DMS153 (cell line): Measurements from ENCODE around the gene LRRC18.

Experiments
- DNase-seq: peaks from one replicate; lab custom pipeline; 2025; lab: John Stamatoyannopoulos, UW

Gene LRRC18

DNA sequence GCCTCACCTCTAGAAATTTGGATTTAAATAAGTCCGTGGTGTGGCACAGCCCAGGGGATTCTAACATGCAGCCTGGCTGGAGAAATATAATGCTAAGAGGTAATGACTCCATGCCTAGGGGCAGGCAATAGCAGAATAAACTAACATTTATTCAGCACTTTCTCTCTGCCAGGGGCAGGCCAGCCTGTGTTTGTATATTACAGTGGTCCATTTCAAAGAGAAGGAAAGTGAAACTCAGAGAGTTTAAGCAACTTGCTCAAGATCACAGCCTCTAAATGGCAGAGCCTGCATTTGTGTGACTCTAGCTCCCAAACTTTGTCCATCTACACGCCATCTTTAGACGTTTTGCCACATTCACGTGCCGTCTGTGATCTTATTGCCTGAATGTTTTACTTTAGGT lies 6.7 kb upstream of the LRRC18 start:
- DNase-seq: no peak

DNA sequence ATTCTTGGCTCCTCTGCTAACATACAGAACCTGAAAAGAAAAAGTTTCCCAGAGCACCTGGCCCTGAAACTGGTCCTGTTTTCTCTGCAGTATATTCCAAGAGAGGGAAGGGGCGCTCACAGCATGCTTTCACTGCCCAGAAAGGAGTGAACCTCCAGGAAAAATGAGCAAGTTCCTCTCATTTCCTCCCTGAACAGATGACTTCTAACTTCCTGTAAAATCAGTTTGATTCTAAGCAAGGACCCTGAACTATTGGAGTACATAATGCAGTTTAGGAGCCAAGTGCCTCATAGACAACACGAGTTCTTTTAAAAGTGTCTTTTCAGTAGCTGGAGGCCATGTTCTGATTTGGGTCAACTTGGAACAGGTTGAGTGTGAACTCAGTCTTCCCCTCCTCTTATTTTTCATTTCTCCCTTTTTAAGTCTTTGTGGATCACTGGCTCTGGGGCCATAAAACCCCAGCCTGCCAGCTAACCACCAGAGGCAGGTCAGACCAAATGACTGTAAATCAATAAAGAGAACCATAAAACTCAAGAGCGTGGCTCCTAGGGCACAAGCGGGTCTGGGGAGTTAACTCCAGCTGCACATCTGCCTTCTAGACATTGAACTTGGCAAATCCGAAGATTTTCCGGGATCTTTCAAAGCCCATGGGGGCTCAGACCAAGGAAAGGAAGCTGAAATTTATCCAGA lies 5.9 kb upstream of the LRRC18 start:
- no peak for DNase-seq

DNA sequence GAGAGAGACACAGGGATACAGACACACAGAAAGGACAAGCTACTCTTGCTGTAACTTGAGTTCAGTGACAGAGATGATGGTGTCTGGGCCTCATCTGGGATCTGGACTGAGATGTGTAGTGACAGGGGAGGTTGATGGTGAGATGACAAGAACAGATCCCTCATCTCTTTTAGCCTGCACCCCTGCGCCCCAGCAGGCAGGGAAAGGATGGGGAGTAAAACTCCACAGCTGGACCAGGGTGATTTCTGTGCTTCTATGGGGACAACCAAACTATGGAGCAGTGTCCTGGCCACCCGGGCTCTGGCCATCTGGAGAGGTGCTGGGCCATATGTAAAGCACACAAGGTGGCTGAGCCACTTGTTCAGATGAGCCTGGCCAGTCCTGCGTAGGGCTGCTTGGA lies 4.5 kb upstream of the LRRC18 start:
- DNase-seq: no peak

DNA sequence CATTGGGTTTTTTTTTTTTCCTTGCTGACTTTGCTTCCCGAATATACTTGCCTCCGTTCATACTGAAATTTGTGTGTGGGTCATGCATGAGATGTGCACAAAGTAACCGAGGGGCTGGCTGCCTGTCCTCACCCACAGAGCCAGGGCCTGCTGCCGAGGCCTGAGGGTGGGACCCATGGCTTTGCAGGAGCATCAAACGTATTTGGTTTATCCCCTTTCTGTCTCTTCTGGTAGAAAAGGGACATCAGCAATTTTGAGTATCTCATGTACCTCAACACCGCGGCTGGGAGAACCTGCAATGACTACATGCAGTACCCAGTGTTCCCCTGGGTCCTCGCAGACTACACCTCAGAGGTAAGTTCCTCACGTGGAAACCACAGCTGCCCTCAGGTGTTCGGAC lies 3.5 kb upstream of the LRRC18 start:
- DNase-seq: no peak

DNA sequence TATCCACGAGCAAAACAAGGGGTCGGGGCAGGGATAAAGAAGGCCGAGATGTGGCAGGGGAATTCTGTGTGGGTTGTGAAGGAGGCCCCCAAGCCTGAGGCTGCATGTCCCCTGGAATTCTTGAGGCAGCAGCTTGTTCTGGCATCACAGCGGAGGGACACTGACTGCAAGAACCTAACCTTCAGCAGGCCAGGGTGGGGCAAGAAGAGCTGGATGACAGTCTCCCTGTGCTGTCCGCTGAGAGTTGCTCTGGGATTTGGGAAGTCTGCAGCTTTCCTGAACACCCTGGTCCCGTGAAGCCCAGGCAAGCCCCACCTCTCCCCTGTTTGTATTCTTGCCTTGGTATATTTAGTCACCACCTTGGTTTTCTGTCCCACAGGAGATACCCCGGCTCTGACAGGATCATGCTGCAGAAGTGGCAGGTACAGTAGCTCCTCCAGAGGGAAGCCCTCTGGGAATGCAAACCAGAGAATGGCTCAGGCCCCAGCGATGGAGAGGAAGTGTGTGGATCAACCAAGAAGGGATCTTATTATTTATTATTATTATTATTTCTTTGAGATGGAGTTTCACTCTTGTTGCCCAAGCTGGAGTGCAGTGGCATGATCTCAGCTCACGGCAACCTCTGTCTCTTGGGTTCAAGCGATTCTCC lies 1.9 kb upstream of the LRRC18 start:
- no peak for DNase-seq

DNA sequence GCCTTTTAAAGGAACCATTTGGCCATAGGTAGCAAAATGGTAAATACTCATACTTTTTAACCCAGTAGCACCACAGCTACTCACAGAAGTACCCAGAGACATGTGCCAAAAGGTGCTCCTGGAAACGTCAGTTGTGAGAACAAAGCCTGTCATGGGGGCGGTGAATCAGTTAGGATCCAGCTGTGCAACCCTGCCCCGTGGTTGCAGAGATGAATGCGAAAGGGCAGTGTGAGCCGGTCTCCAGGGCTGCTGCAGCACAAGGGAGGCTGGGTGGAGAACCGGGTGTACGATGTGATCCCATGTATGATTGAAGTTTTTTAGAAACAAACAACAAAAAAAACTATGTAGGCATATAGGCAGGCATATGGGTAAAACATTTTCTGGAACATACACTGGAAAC lies 1.3 kb upstream of the LRRC18 start:
- no peak for DNase-seq

DNA sequence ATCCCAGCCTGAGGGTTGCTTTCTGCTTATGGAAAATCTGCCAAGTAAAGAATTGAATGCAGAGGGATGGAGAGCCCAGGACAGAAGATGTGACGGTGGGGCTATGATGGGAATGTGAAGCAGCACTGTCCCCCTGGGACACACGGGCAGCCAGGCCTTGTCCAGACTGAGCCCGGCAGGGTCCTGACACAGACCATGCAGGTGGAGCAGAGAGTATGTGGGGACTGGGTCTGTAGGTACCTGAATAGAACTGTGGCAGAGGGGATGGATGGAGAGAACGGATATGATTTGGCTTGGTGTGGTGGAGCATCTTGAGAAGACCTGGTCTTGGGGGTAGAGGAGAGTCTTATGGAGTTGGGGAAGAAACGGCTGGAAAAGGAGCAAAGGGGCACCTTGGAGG lies 732 bp upstream of the LRRC18 start:
- no peak for DNase-seq

DNA sequence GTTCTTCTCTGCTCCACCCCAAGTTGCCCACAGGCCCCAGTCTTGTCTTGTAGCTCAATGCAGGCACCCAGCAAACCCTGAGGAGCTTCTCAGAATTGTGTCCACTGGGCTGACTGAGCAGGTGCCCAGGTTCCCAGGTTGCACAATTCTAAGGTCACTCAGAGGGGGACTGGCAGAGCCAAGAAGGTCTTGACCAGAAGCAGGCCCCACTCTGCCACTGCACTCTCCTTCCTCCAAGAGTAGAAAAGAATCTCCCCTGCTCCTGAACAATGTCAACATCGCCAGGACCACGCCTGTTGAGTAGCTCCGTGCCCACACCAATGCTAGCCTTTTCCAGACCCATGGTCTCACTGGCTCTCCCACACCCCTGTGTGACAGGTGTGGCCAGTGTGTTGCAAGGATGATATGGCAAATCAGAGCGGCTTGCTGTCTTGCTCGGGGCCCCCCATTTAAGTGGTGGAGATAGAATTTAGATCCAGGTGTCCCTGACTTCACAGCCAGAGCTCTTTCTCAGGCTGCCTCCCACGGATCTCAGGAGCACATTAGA lies 577 bp downstream of the LRRC18 start:
- DNase-seq: no peak

DNA sequence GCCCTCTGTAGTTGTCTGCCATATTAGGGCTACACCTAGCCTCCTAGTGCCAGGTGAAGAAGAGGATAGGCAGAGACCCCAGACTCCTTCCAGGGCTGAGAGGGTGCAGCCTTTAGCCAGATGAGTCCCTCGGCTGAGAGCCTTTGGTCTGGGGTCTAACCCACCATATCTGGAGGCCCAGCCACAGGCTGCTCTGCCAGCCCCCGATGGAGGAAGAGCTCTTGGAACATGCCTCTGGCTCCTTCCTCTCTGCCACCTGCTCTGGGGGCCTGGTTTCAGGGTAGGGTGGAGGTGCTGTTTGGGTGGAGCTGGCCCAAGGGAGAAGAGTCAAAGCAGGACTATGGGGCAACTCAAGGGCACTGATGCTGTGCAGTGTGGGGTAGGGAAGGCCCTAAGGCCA lies 1.4 kb downstream of the LRRC18 start:
- DNase-seq: no peak

DNA sequence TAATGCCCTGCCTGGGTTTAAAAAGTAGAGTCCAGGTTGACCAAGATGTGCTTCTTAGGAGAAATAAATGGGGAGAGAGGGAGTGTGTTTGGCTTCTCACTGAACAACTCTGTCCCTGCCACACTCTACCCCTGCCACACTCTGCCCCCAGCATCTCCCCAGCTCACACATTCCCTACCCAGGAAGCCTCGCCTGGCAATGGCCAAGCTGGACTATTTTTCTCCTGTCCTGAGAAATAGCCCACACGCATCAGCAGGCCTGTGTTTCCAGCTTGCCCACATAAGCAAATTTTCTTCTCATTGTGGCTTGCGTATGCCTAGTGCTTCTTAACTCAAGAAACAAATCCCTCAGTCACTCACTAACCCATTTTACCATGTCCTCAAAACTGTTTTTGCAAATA lies 1.8 kb downstream of the LRRC18 start:
- DNase-seq: no peak

DNA sequence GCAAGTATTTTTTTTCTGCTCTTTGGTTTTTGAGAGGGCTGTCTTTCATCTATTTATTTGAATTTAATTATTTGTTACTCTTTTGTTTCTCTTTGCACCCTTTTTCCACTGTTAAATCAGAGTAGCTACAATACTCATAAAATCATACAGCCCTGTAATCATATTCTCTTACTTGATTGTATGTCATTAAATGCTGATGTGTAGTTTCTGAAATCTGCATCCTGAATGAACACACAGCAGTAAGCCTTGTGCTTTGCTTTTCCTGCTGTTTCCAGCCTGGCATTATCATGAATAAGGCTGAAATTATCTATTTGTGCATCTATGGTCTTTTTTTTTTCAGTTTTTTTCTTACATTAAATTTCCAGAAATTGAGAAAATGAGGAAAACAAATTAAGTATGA lies 4.1 kb downstream of the LRRC18 start:
- DNase-seq: no peak

DNA sequence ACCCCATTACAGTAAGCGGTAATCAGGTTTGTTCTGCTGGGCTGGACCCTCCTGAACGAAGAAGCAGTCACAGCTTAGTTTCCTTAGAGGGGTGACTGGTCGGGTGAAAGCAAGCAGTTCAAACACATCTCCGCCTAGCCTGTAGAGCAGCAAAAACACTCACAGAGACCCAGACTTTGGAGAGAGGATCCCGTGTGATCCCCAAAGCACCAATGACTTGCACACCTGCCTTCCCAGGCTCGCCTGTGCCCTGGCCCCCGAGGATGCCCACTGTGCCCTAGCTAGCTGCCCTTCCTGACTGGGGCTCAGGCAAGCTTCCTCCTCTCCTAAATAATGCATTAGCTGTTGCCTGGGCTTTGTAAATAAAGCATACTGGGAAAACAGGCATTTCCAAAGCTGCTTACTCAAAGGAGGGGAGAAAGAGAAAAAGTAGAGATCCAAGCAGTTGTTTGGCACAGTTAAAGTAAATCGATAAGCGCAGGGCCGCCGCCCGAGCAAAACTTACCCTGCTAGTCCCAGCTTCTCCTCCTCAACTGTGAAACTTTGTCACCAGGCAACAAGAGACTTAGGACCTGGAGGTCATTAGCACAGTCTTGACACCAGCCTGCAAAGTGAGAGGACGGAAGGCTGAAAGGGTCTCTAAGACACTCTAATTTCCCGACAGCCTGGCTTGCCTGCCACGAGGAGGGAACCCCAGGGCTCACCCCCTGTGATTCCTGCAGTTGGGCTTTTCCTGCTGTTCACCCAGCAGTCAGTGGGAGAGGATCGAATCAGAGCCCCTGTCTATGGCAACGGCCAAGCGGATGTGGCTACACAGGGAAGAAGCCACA lies 4.8 kb downstream of the LRRC18 start:
- DNase-seq: no peak

DNA sequence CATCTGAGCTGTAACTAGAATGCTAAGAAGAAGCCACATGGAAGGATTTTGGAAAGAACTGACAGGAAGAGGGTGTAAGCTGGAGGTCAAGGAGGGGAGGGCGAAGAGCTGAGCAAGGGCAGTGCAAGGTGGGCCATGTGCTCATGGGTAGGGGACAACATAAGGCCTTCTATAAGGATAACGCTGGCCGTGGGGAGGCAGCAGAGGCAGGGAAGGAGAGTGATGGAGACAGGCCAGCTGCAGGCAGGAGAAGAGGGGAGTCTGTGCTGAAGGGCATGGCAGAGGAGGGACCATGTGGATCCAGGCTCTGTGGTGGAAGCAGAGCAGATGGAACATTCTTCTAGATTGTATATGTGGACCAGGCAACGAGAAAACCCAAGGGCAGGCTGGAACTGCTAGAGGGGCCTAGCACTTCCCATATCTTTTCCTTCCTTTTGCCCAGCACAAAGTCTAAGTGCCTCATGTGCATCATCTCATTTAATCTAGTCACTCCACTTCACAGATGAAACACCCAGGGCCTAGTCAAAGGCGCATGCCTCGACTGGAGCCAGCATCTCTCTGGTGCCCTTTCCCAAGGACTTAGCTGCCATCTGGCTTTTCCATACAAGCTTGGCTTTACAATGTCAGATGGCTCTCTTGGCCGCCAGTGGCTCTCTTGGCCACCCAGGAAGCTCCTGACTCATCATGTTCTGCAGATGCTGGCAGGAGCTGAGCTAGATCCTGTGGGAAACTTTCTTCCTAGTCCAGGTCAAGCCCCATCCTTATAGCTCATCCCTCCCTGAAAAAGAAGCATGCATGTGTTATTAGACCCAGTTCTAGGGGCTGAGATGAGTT lies 6.6 kb downstream of the LRRC18 start:
- DNase-seq: no peak

DNA sequence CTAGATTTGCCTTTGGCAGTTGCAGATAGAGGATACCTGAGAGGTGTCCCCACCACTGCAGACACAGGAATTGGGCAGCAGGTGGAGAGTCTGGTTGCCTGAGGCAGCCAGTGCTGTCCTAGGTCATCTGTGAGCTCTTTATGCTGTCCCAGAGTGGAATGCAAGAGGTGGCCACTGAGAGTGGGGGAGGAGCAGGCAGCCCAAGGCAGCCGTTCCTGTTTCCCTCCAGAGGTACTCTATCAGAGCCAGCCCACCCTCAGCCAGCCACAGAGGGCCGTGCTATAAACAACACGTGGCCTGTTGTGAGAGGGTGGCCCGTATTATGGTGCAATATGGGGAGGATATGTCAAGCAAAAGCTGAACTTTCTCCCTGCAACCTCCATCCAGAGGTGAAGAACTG lies 8.5 kb downstream of the LRRC18 start:
- no peak for DNase-seq

DNA sequence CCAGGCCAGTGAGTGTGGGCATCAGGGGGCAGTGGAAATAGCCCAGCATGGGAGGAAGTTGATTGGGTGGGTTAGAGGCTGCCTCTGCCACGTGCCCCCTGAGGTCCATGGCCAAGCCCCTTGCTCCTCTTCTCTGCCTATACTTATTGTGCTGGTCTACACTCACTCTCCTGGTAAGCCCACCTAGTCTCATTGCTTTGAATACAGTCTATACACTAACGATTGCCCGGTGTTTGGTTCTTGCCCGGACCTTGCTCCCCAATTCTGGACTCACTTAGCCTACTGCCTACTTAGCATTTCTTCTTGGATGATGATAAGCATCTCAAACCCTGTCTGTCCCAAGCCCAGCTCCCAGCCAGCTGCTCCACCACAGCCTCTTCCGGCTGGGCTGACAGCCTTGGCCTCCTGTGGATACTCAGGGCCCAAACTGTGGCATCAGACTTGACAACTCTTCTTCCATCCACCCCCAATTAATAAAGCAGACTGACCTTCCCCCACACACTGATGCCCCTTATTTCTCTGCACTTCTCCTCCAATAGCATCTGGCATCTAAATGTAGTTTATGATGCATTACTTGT lies 10.1 kb downstream of the LRRC18 start:
- no peak for DNase-seq

DNA sequence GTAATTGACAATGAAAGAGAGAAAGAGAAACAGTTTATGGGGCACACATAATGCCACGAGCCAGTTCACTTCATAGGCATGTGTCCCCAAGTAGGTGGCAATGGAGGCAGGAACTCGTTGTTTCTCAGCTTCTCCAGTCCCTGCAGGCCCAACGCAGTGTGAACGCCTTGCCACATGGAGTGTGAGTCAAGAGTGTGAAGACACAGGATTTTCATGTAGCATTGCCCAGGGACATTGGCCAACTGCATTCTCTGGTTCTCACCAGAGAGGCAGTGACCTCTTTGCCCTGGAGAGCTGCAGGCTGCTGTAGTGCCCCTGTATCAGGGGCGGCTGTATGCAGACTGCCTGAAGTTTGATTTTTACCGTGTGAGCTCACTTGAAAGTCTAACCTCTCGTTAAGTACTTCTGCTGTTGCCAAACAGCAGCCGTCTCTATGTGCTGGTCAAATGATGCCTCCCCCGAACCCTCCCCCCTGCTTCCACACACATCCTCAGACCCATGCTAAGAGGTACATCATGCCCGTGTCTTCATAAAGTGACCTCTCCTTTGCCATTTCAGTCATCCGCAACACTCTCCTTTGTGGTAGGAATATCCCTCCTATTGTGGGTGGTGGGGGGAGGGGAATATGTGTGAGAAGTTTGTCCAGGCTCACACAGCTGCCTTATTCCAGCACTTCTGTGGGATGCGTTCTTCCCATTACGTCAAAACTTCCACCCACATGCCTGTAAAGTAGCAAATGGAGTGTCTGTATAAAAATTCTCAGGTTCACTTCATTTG lies 12.7 kb downstream of the LRRC18 start:
- no peak for DNase-seq

DNA sequence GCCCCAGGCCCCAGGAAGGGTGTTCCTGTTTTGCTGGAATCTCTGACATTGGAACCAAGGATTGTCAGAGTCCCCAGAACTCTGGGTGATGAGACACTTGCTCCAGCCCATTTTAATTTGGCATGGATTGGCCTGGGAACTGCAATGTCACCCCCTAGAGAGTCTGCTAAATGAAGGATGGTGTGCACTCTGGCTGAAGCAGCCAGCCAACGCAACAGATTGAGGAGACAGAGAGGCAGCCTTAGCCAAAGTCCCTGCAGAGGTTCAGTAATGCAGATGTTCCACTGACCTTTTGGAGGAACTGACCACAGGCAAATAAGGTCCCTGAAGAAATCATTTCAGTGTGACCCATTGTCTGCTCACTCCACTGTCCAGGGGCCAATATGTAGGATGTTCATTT lies 13.4 kb downstream of the LRRC18 start:
- DNase-seq: no peak

DNA sequence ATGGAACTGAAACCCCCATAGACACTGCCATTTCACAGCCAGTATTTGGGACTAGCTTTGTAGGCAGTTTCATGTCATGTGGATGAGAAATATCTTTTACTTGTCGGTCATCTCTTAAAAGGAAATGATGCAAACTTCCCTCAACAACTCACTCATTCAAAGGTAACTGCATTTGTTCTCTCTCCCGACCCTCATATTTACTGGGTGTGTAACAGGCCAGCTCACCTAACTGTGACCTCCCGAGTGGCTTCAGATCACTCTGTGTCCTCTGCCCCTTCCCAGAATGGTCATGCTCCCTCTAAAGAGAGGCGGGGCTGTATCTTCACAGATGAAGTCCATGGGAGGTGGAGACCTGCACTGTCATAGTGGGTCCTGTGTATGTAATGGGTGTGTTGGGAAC lies 14.7 kb downstream of the LRRC18 start:
- DNase-seq: no peak

DNA sequence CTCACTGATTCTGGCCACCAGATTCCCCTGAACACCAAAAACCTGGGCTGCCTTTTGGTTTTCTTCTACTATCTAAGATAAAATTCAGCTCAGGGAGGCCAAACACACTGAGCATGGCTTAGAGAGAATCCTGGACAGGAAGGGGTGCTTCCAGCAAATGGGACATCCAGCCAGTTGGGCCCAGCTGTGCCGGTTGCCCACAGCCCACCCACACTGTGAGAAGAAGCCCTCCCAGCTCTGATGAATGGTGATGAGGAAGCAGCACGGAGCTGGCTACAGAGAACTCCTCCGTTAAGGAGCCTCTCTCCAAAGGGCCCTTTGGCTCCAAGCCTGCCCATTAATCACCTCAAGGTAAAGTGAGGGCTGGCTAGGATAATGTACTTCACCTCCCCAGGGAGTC lies 15.9 kb downstream of the LRRC18 start:
- DNase-seq: no peak

DNA sequence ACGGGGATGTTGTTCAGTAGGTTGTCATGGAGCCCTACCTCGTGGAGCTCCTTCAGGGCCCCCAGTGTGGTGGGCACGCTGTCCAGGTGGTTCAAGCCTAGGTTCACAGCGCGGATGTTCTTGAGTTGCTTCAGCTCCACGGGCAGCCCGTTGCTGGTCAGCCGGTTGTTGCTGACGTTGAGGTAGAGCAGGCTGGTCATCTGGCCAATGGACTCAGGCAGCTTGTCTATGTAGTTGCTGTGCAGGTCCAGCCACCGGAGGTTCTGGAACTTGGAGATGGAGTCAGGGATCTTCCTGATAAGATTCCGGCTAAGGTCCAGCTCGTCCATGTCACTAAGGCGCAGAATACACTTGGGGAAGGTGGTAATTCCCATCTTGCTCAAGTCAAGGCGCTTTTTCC lies 26.0 kb downstream of the LRRC18 start:
- DNase-seq: no peak

DNA sequence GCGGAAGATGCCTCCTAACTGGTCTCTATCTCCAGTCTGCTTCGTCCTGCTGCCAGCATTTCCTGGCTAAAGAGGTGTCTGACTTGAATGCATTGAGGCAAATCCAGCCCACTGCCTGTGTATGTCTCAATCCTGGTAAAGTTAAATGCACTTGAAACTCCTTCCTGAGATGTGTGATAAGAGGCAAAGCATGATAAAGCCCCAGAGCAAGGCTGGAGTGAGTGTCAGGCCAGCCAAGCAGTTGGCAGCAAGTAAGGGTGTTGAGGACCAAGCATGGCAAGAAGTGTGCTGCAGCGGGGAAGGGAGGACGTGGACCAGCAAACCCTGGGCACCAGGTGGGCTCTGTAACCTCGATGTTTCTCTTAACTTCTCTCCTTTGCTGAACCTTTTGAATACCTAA lies 29.1 kb downstream of the LRRC18 start:
- DNase-seq: no peak
